Measurements from ENCODE around the gene ZNF546.

Gene ZNF546

DNA sequence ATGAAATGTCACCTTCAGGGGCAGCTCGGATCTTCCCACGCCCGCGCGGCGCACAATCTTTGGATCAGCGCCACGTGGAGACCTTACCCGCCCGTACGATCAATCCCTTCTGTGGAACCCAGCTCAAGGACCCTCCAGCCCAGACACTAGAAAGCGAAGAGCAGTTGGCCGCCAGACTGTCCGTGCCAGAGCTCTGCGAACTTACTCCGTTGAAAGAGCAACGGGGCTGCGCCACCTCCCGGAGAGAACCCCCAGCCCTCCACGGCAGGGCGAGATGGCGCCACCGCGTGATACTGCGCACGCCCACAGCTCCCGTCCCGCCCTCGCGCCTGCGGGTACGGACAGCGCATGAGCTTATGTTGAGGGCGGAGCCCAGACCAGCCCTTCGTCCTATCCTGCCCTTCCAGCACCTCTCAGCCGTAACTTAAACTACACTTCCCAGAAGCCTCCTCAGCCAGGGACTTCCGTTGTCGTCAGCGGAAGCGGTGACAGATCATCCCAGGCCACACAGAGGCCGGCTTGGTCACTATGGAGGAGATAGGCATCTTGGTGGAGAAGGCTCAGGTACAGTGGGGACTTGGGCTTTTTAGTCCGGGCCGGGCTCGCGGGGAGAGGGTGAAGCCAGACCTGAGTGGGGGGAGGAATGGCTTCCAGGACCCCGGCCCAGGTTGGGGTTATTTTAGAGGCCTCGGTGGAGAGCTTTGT, 26.0 kb upstream of the ZNF546 start, which contains the start of gene PSMC4:
TSS of gene PSMC4 (plus strand) at position 491 of the 705 bp plus-strand sequence. CDS start at position 529, 38 bp downstream.
- Mint-ChIP-seq H3K27me3 (no peaks in the 10 kb centered on the region), H3K27ac (peak within 1 kb of the TSS; percentile 99), H3K9me3 (no peaks in the 10 kb centered on the region), H3K4me1 (peaks cover 59% of the 10 kb centered on the region), H3K36me3 (peaks cover 28% of the 10 kb centered on the region), H3K4me3 (peak within 1 kb of the TSS; percentile 98)

DNA sequence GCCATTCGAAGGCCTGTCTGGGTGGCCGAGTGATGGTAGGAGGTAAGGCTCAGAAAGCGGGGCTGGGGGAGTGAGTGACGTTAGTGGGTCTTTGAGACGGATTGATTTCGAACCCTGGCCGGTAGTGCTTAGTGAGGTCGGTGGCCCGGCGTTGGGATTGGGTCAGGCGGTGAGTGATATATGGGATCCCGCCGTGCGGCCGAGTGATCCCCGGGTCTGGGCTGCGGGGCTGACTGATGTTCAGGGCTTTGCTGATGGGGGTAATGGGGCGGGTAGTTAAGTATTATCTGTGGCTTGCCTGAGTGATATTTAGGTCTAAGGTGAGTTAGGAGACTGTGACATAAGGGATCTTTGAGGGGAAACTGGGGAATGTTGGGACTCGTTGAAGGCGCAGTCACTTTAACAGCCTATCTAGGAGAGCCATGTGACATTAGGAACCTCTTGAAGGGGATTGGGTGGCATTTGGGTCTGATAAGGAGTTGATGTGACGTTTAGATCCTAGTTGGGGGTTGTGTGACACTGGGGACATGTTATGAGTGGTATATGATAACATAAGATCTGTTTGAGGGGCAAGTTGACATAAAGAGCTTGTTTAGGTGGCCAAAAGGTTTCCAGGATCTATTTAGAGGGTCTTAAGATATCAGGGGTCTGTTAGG, 25.4 kb upstream of the ZNF546 start:
- no peaks in the 10 kb centered on the region for H3K27me3 Mint-ChIP-seq
- peaks cover 59% of the 10 kb centered on the region for H3K4me1 Mint-ChIP-seq
- peak overlapping the region; percentile 98 for H3K4me3 Mint-ChIP-seq
- peak overlapping the region; percentile 99 for H3K27ac Mint-ChIP-seq
- H3K36me3 Mint-ChIP-seq, result peaks cover 28% of the 10 kb centered on the region
- no peaks in the 10 kb centered on the region for H3K9me3 Mint-ChIP-seq

DNA sequence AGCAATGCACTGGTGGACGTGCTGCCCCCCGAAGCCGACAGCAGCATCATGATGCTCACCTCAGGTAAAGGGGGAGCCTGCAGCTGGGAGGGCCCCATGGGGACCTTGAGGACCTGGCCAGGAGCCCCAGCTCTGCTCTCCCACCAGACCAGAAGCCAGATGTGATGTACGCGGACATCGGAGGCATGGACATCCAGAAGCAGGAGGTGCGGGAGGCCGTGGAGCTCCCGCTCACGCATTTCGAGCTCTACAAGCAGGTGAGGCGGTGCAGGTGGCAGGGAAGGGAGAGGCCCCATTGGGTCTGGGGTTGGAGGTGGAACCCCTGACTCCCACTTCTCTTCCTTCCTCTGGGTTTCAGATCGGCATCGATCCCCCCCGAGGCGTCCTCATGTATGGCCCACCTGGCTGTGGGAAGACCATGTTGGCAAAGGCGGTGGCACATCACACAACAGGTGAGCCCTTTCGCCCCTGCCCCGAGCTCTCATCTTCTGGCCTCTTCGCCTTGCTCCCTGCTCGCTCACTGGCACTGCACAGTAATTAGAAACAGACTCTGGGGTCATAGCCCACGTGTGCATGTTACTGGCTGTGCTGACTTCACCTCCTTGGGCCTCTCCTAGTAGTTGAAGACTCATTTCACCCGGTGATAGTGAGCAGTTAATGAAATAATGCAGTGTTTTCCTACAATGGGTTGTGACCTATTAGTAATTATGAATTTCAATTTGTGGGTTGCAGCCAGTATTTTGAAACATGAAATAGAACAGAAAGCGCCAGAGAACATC, 22.3 kb upstream of the ZNF546 start:
- H3K27me3 Mint-ChIP-seq, result no peaks in the 10 kb centered on the region
- H3K27ac Mint-ChIP-seq, result peak overlapping the region; percentile 55
- no peak overlapping the region for H3K4me3 Mint-ChIP-seq
- H3K9me3 Mint-ChIP-seq, result no peaks in the 10 kb centered on the region
- H3K36me3 Mint-ChIP-seq, result peaks cover 31% of the 10 kb centered on the region
- H3K4me1 Mint-ChIP-seq, result peaks cover 46% of the 10 kb centered on the region

GRCh38 chr19:39982883-39983282, 14.0 kb upstream of the ZNF546 start:
- peaks cover 16% of the 10 kb centered on the region for H3K9me3 Mint-ChIP-seq
- no peaks in the 10 kb centered on the region for H3K27me3 Mint-ChIP-seq
- H3K27ac Mint-ChIP-seq, result no peak overlapping the region
- peaks cover 17% of the 10 kb centered on the region for H3K4me1 Mint-ChIP-seq
- peaks cover 52% of the 10 kb centered on the region for H3K36me3 Mint-ChIP-seq
- H3K4me3 Mint-ChIP-seq, result no peak overlapping the region

- no peak overlapping the region for H3K4me3 Mint-ChIP-seq
- H3K36me3 Mint-ChIP-seq, result peaks cover 48% of the 10 kb centered on the region
- peak overlapping the region; percentile 59 for H3K27ac Mint-ChIP-seq
- peaks cover 21% of the 10 kb centered on the region for H3K4me1 Mint-ChIP-seq
- H3K27me3 Mint-ChIP-seq, result no peaks in the 10 kb centered on the region
- peaks cover 17% of the 10 kb centered on the region for H3K9me3 Mint-ChIP-seq
Observed at GRCh38 chr19:39983695-39984300, 13.1 kb upstream of the ZNF546 start.

GRCh38 chr19:39986643-39987042, 10.2 kb upstream of the ZNF546 start:
- H3K27me3 Mint-ChIP-seq, result no peaks in the 10 kb centered on the region
- H3K4me3 Mint-ChIP-seq, result no peak overlapping the region
- peaks cover 45% of the 10 kb centered on the region for H3K4me1 Mint-ChIP-seq
- H3K9me3 Mint-ChIP-seq, result peaks cover 17% of the 10 kb centered on the region
- peaks cover 45% of the 10 kb centered on the region for H3K36me3 Mint-ChIP-seq
- no peak overlapping the region for H3K27ac Mint-ChIP-seq

DNA sequence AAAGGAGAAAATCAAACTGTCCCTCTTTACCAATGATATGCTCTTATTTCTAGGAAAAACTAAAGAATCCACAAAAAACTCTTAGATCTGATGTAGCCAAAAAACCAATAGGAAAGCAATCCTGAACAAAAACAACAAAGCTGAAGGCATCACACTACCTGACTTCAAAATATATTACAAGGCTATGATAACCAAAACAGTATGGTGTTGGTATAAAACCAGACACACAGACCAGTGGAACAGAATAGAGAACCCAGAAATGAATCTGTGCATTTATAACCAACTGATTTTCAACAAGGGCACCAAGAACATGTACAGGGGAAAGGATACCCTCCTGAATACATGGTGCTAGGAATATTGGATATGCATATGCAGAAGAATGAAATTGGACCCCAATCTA, 9.7 kb upstream of the ZNF546 start:
- Mint-ChIP-seq H3K36me3 (peaks cover 45% of the 10 kb centered on the region), H3K27ac (no peak overlapping the region), H3K4me1 (peaks cover 50% of the 10 kb centered on the region), H3K27me3 (no peaks in the 10 kb centered on the region), H3K9me3 (peaks cover 17% of the 10 kb centered on the region), H3K4me3 (no peak overlapping the region)

- H3K9me3 Mint-ChIP-seq, result peaks cover 17% of the 10 kb centered on the region
- H3K4me3 Mint-ChIP-seq, result no peak overlapping the region
- H3K27ac Mint-ChIP-seq, result no peak overlapping the region
- peaks cover 42% of the 10 kb centered on the region for H3K36me3 Mint-ChIP-seq
- no peaks in the 10 kb centered on the region for H3K27me3 Mint-ChIP-seq
- H3K4me1 Mint-ChIP-seq, result peaks cover 55% of the 10 kb centered on the region
Observed at GRCh38 chr19:39987596-39987995, 9.3 kb upstream of the ZNF546 start.

DNA sequence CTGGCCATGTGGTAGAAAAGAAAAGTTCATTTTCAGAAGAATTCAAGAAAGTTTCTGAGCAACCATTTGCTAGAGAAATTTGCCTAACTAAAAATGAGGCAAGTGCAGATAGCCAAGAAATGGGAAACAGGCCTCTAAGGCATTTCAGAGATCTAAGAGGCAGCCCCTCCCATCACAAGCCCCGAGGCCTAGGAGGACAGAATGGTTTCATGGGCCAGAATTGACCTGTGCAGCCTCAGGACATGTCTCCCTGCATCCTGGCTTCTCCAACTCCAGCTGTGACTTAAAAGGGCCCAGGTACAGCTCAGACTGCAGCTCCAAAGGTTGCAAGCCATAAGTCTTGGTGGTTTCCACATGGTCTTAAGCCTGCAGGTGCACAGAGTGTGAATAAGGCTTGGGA, 3.3 kb upstream of the ZNF546 start:
- Mint-ChIP-seq H3K27ac (no peak overlapping the region), H3K4me3 (no peak overlapping the region), H3K27me3 (no peaks in the 10 kb centered on the region), H3K36me3 (peaks cover 16% of the 10 kb centered on the region), H3K9me3 (peaks cover 5% of the 10 kb centered on the region), H3K4me1 (peaks cover 74% of the 10 kb centered on the region)

GRCh38 chr19:39994361-39994760, 2.5 kb upstream of the ZNF546 start:
- peaks cover 5% of the 10 kb centered on the region for H3K9me3 Mint-ChIP-seq
- no peak overlapping the region for H3K4me3 Mint-ChIP-seq
- H3K27ac Mint-ChIP-seq, result no peak overlapping the region

DNA sequence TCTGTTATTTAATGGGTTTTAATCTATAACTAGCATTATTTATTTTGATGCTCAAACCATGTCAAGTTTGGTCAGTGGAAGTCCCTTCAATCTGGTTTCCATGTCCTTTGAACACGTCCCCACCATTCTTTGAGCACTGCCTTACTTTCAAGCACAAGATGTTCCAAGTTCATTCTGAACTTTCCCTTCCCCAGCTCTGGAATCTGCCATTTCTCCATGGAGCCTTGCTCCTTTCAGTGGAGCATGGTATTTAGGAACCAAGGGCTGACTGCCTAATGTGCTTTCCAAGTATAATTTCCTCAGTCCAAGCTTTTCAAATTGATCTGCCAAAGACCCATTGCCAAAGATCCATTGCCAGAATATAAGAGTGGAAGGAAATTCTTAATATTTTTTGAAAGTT, 1.1 kb upstream of the ZNF546 start:
- Mint-ChIP-seq H3K4me1 (peaks cover 57% of the 10 kb centered on the region), H3K9me3 (peaks cover 5% of the 10 kb centered on the region), H3K4me3 (peak overlapping the region; percentile 97), H3K27ac (peak overlapping the region; percentile 36), H3K27me3 (no peaks in the 10 kb centered on the region), H3K36me3 (peaks cover 10% of the 10 kb centered on the region)

More at GRCh38 chr19:39994361-39994760, 2.5 kb upstream of the ZNF546 start:
- Mint-ChIP-seq H3K36me3 (peaks cover 13% of the 10 kb centered on the region), H3K4me1 (peaks cover 70% of the 10 kb centered on the region), H3K27me3 (no peaks in the 10 kb centered on the region)

GRCh38 chr19:39996218-39996810, 546 bp upstream of the ZNF546 start:
- Mint-ChIP-seq H3K9me3 (peaks cover 5% of the 10 kb centered on the region), H3K27me3 (no peaks in the 10 kb centered on the region), H3K27ac (peak overlapping the region; percentile 97), H3K4me3 (peak overlapping the region; percentile 97), H3K36me3 (peaks cover 10% of the 10 kb centered on the region), H3K4me1 (peaks cover 52% of the 10 kb centered on the region)

GRCh38 chr19:39997638-39998216, 867 bp downstream of the ZNF546 start:
- H3K27ac Mint-ChIP-seq, result peak overlapping the region; percentile 97
- H3K4me1 Mint-ChIP-seq, result peaks cover 38% of the 10 kb centered on the region
- peak overlapping the region; percentile 97 for H3K4me3 Mint-ChIP-seq
- no peaks in the 10 kb centered on the region for H3K27me3 Mint-ChIP-seq
- H3K9me3 Mint-ChIP-seq, result peaks cover 5% of the 10 kb centered on the region
- H3K36me3 Mint-ChIP-seq, result peaks cover 11% of the 10 kb centered on the region

DNA sequence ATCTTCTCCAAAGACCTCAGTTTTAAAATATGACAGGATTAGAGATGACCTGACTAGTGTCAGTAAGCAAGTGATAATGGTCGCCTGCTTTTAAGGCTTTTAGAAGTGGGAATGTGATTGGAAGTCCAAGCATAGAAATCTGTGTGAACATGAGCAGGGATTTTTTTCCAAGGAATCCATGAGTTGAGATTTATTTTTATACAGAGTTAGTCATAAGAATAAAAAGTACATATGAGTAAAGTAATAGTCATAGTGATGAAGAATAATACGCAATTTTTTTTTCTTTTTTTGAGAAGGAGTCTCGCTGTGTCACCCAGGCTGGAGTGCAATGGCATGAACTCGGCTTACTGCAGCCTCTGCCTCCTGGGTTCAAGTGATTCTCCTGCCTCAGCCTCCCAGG, 1.6 kb downstream of the ZNF546 start:
- H3K9me3 Mint-ChIP-seq, result no peaks in the 10 kb centered on the region
- H3K4me1 Mint-ChIP-seq, result peaks cover 35% of the 10 kb centered on the region
- no peaks in the 10 kb centered on the region for H3K27me3 Mint-ChIP-seq
- H3K27ac Mint-ChIP-seq, result peak overlapping the region; percentile 66
- peaks cover 7% of the 10 kb centered on the region for H3K36me3 Mint-ChIP-seq
- peak overlapping the region; percentile 97 for H3K4me3 Mint-ChIP-seq
